Keratinocyte (primary cell): ENCODE results near the gene SNX6. TPM values are rescaled to one million over a fixed set of nuclear protein-coding genes. Genes with fewer than 3 reads are reported as not detected.

Source experiments
- DNase-seq: peaks from one replicate; pipeline ENCODE4 v3.0.0-alpha.2; 2011; ENCODE audit warnings: low read depth, missing footprints, low spot score
- FAIRE-seq: peaks from 2 replicates; lab custom pipeline; 2011; peaks lifted over from hg19 to GRCh38; lab: Jason Lieb, UNC
- H2AFZ ChIP-seq: 2 replicates; pipeline ENCODE4 v1.6.0; 2012; ENCODE audit warnings: low read length, control low read depth, inconsistent platforms; ENCODE audit not compliant: control insufficient read depth
- H3K27ac ChIP-seq: 2 replicates; pipeline ENCODE4 v1.5.1; 2011; ENCODE audit warnings: low read length; ENCODE audit not compliant: control insufficient read depth, insufficient read depth
- H3K27me3 ChIP-seq: 3 replicates; pipeline ENCODE4 v1.6.0; 2011; ENCODE audit warnings: low read length; ENCODE audit not compliant: control insufficient read depth, insufficient read depth; ENCODE audit errors: extremely low read depth
- H3K36me3 ChIP-seq, 2 experiments: 2 replicates in 1 of 2; 3 replicates in 1 of 2; pipeline ENCODE4 v1.5.1; 2011; ENCODE audit warnings: low read length in 2 of 2, mild to moderate bottlenecking in 1 of 2; ENCODE audit not compliant: control insufficient read depth in 2 of 2, insufficient read depth in 2 of 2; ENCODE audit errors: extremely low read depth in 1 of 2
- H3K4me1 ChIP-seq: 3 replicates; pipeline ENCODE4 v1.5.1; 2011; ENCODE audit warnings: low read length; ENCODE audit not compliant: control insufficient read depth, insufficient read depth; ENCODE audit errors: extremely low read depth
- H3K4me2 ChIP-seq: 3 replicates; pipeline ENCODE4 v1.6.0; 2011; ENCODE audit warnings: low read depth, low read length; ENCODE audit not compliant: control insufficient read depth, insufficient read depth; ENCODE audit errors: extremely low read depth
- H3K4me3 ChIP-seq, 3 experiments: fragments of 200-600 bp in 1 of 3; sonication (generic) in 1 of 3; 2 replicates in 2 of 3; 3 replicates in 1 of 3; pipeline ENCODE4 v1.5.1; 2011 to 2016; ENCODE audit warnings: low read length in 3 of 3, mild to moderate bottlenecking in 3 of 3, control low read depth in 2 of 3, inconsistent platforms in 1 of 3, low read depth in 1 of 3, mixed read lengths in 1 of 3, mixed run types in 1 of 3, moderate library complexity in 1 of 3; ENCODE audit not compliant: control insufficient read depth in 2 of 3, insufficient read depth in 2 of 3; ENCODE audit errors: extremely low read depth in 1 of 3
- H3K79me2 ChIP-seq: 2 replicates; pipeline ENCODE4 v1.6.0; 2012; ENCODE audit warnings: low read length; ENCODE audit not compliant: control insufficient read depth, insufficient read depth
- H3K9ac ChIP-seq: 3 replicates; pipeline ENCODE4 v1.6.0; 2011; ENCODE audit warnings: low read length; ENCODE audit not compliant: control insufficient read depth, insufficient read depth; ENCODE audit errors: extremely low read depth
- H3K9me1 ChIP-seq: 3 replicates; pipeline ENCODE4 v1.6.0; 2011; ENCODE audit warnings: low read length; ENCODE audit not compliant: control insufficient read depth, insufficient read depth; ENCODE audit errors: extremely low read depth
- H3K9me3 ChIP-seq: 2 replicates; pipeline ENCODE4 v1.5.1; 2012; ENCODE audit warnings: low read depth, low read length; ENCODE audit not compliant: control insufficient read depth
- H4K20me1 ChIP-seq: 3 replicates; pipeline ENCODE4 v1.6.0; 2011; ENCODE audit warnings: low read length; ENCODE audit not compliant: control insufficient read depth, insufficient read depth; ENCODE audit errors: extremely low read depth
- EZH2 ChIP-seq: IDR thresholded peaks from one replicate; pipeline ENCODE4 v1.6.1; 2012; ENCODE audit warnings: inconsistent platforms, mild to moderate bottlenecking, low read length, moderate library complexity
- dilution Hi-C: fragments of 300-500 bp; cut with MboI; formaldehyde crosslinking; loops from one replicate; pipeline ENCODE4 v1.7.0; 2020; ENCODE audit warnings: low sequenced_read_pairs; ENCODE audit not compliant: extremely low pct_ligation_motif_present
- polyA plus RNA-seq, 5 experiments: library from polyadenylated mRNA; depleted of rRNA in 3 of 5; stranded (reverse) in 3 of 5; stranded (forward) in 1 of 5; unstranded in 1 of 5; fragments of >200 nt; gene quantifications; 1 replicate in 1 of 5; 2 replicates in 3 of 5; 3 replicates in 1 of 5; pipeline versions ENCODE4 v1.2.1 to v1.2.3, GENCODE V29; 2011 to 2012; ENCODE audit warnings: missing spikeins in 2 of 5, low read depth in 1 of 5, low replicate concordance in 1 of 5
- TF ChIP-seq, protein P1 (sequence below), 3 experiments: IDR thresholded peaks in 1 of 3; conservative IDR thresholded peaks in 1 of 3; optimal IDR thresholded peaks in 1 of 3; 2 replicates in 2 of 3; 3 replicates in 1 of 3; pipeline versions ENCODE3 to v1.5.1; 2011; ENCODE audit warnings: low read length in 3 of 3, mild to moderate bottlenecking in 3 of 3, moderate library complexity in 2 of 3, control low read depth in 1 of 3, inconsistent platforms in 1 of 3; ENCODE audit not compliant: insufficient read depth in 2 of 3; ENCODE audit errors: extremely low read depth in 1 of 3

The SNX6 gene
- polyA plus RNA-seq, 1 donor (not counting 4 experiments of a cell fraction or from before 2014, with no cell fraction given) = 137 TPM

- FAIRE-seq (no peak), DNase-seq (no peak)
- no peak overlapping the region for H3K4me3 ChIP-seq
- H3K9me1 ChIP-seq = no peaks in the 10 kb centered on the region
- peaks cover 2% of the 10 kb centered on the region for H4K20me1 ChIP-seq
- H3K9ac ChIP-seq = no peak overlapping the region
- dilution Hi-C loops = no loop called here
- H3K4me1 ChIP-seq = peaks cover 10% of the 10 kb centered on the region
- peaks cover 67% of the 10 kb centered on the region for H3K79me2 ChIP-seq
- no peak overlapping the region for H3K27ac ChIP-seq
- H2AFZ ChIP-seq = no peak overlapping the region
- peaks cover 7 to 13% of the 10 kb centered on the region in 2 experiments for H3K36me3 ChIP-seq
- TF ChIP-seq, protein P1, sequence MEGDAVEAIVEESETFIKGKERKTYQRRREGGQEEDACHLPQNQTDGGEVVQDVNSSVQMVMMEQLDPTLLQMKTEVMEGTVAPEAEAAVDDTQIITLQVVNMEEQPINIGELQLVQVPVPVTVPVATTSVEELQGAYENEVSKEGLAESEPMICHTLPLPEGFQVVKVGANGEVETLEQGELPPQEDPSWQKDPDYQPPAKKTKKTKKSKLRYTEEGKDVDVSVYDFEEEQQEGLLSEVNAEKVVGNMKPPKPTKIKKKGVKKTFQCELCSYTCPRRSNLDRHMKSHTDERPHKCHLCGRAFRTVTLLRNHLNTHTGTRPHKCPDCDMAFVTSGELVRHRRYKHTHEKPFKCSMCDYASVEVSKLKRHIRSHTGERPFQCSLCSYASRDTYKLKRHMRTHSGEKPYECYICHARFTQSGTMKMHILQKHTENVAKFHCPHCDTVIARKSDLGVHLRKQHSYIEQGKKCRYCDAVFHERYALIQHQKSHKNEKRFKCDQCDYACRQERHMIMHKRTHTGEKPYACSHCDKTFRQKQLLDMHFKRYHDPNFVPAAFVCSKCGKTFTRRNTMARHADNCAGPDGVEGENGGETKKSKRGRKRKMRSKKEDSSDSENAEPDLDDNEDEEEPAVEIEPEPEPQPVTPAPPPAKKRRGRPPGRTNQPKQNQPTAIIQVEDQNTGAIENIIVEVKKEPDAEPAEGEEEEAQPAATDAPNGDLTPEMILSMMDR (optimal IDR thresholded peaks at IDR 0.05 in 1 of 3, IDR thresholded peaks at IDR 0.05 in 1 of 3, conservative IDR thresholded peaks at IDR 0.05 in 1 of 3; ENCODE audit: extremely low read depth in 1 of 3, insufficient read depth in 2 of 3, low read length in 3 of 3) = no peak
- H3K4me2 ChIP-seq = no peak overlapping the region
- H3K27me3 ChIP-seq = no peaks in the 10 kb centered on the region
- no peaks in the 10 kb centered on the region for H3K9me3 ChIP-seq
These were observed 6.4 kb downstream of the SNX6 start for GRCh38 chr14:34623506-34623905.

GRCh38 chr14:34620839-34621238, 9.1 kb downstream of the SNX6 start:
- Histone ChIP-seq H4K20me1 (peaks cover 2% of the 10 kb centered on the region), H3K4me1 (peaks cover 6% of the 10 kb centered on the region), H3K9ac (no peak overlapping the region), H3K9me3 (no peaks in the 10 kb centered on the region), H3K27me3 (no peaks in the 10 kb centered on the region), H3K79me2 (peaks cover 58% of the 10 kb centered on the region), H2AFZ (no peak overlapping the region), H3K36me3 (peaks cover 9 to 19% of the 10 kb centered on the region in 2 experiments), H3K4me2 (no peak overlapping the region), H3K9me1 (no peaks in the 10 kb centered on the region), H3K4me3 (no peak overlapping the region), H3K27ac (no peak overlapping the region)
- FAIRE-seq (no peak), DNase-seq (no peak)
- TF ChIP-seq EZH2 = no peak
- TF ChIP-seq, protein P1 (optimal IDR thresholded peaks at IDR 0.05 in 1 of 3, IDR thresholded peaks at IDR 0.05 in 1 of 3, conservative IDR thresholded peaks at IDR 0.05 in 1 of 3; ENCODE audit: extremely low read depth in 1 of 3, insufficient read depth in 2 of 3, low read length in 3 of 3) = no peak
- dilution Hi-C loops = no loop called here
